ENCODE measurements around the gene DCUN1D3. TPM values are rescaled to one million over a fixed set of nuclear protein-coding genes. Genes with fewer than 3 reads are reported as not detected.
A peak's percentile ranks its signal among the peaks of the same experiment; 100 is the strongest.

Gene DCUN1D3
- total and polyA plus RNA-seq, 2 donors (not counting 1 experiment from before 2014, with no cell fraction given), result 20.4 to 42.8 TPM

DNA sequence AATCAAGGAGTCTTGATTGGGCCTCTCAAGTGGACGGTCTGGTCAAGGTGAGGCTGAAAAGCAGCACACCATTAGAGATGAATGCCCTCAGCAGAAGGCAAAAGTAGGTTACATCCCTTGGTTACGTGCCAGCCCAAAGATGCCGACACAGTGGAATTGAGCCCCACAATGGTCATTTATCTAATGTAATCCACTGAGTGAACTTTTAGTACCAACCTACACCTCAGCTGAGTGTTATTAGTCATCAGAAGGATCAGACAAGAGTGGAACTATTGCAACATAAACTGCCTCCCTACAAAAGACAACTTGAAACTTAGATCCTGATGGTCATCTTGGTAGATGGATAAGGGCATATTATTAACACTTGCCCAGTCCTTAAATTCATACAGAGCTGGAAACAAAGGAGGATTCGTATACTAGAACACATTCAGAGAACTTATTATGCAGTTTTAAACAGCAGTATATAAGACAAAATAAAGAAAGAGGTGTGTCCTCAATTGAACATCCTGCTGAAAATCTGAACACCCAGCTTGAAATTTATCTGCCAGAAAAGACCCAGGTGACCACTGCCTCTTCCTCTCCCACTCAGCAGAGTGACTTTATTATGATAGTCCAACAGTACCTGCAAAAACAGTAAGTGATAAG is 2.8 kb downstream of the DCUN1D3 start:
- Histone ChIP-seq H3K4me1 (ENCODE audit: control insufficient read depth, extremely low read depth, insufficient read depth, low read length) (peaks cover 13% of the 10 kb centered on the region), H2AFZ (ENCODE audit: low read length) (no peak overlapping the region), H3K36me3 (ENCODE audit: control insufficient read depth, insufficient read depth, low read length) (peaks cover 2% of the 10 kb centered on the region), H4K20me1 (ENCODE audit: control insufficient read depth, extremely low read depth, insufficient read depth, low read length) (no peaks in the 10 kb centered on the region), H3K4me2 (ENCODE audit: extremely low read depth, insufficient read depth, low read length) (peak overlapping the region; percentile 95), H3K9ac (ENCODE audit: insufficient read depth, low read length) (no peak overlapping the region), H3K9me3 (ENCODE audit: control insufficient read depth, insufficient read depth, low read depth, low read length) (no peaks in the 10 kb centered on the region), H3K27me3 (ENCODE audit: control insufficient read depth, insufficient read depth, low read length) (no peaks in the 10 kb centered on the region), H3K4me3 (replicated peaks in 1 of 4; ENCODE audit: control extremely low read depth in 1 of 4, insufficient read depth in 1 of 4, low read depth in 3 of 4, low read length in 4 of 4) (peak overlapping the region in 2 of 4 experiments; percentile 84 to 97), H3K79me2 (ENCODE audit: control insufficient read depth, insufficient read depth, low read length) (peaks cover 88% of the 10 kb centered on the region), H3K27ac (ENCODE audit: insufficient read depth, low read length) (peak overlapping the region; percentile 97)
- TF ChIP-seq EZH2 (IDR thresholded peaks at IDR 0.05; ENCODE audit: low read length, missing control alignments), result no peak
- TF ChIP-seq, protein P1, sequence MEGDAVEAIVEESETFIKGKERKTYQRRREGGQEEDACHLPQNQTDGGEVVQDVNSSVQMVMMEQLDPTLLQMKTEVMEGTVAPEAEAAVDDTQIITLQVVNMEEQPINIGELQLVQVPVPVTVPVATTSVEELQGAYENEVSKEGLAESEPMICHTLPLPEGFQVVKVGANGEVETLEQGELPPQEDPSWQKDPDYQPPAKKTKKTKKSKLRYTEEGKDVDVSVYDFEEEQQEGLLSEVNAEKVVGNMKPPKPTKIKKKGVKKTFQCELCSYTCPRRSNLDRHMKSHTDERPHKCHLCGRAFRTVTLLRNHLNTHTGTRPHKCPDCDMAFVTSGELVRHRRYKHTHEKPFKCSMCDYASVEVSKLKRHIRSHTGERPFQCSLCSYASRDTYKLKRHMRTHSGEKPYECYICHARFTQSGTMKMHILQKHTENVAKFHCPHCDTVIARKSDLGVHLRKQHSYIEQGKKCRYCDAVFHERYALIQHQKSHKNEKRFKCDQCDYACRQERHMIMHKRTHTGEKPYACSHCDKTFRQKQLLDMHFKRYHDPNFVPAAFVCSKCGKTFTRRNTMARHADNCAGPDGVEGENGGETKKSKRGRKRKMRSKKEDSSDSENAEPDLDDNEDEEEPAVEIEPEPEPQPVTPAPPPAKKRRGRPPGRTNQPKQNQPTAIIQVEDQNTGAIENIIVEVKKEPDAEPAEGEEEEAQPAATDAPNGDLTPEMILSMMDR (conservative IDR thresholded peaks at IDR 0.05 in 1 of 2, IDR thresholded peaks at IDR 0.05 in 1 of 2; ENCODE audit: low read depth in 1 of 2, low read length in 2 of 2), result no peak
- DNase-seq (ENCODE audit: low read depth in 2 of 2), result peak; percentile 63 to 76

DNA sequence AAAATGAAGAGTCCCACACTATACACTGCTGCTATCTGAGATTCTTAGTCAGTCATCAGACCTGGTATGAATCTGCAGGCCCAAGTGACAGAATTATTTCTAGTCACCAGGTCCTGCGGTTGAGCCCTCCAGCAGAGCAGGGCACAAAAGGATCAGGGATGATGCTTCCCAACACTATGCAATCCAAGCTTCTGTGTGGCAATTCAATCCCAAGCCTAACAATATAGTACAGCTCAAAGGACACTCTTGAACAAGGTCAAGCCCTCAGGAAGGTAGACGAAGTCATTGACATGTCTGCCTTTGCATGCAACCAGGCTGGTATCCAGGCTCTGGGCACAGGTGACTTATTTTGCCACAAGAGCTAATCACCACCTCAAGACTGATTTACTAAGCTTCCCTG is 5.8 kb downstream of the DCUN1D3 start:
- DNase-seq (ENCODE audit: low read depth in 2 of 2), result no peak
- no peak for TF ChIP-seq EZH2 (IDR thresholded peaks at IDR 0.05; ENCODE audit: low read length, missing control alignments)
- TF ChIP-seq, protein P1 (conservative IDR thresholded peaks at IDR 0.05 in 1 of 2, IDR thresholded peaks at IDR 0.05 in 1 of 2; ENCODE audit: low read depth in 1 of 2, low read length in 2 of 2), result no peak
- Histone ChIP-seq H4K20me1 (ENCODE audit: control insufficient read depth, extremely low read depth, insufficient read depth, low read length) (no peaks in the 10 kb centered on the region), H2AFZ (ENCODE audit: low read length) (no peak overlapping the region), H3K9ac (ENCODE audit: insufficient read depth, low read length) (no peak overlapping the region), H3K27ac (ENCODE audit: insufficient read depth, low read length) (no peak overlapping the region), H3K9me3 (ENCODE audit: control insufficient read depth, insufficient read depth, low read depth, low read length) (no peaks in the 10 kb centered on the region), H3K4me3 (replicated peaks in 1 of 4; ENCODE audit: control extremely low read depth in 1 of 4, insufficient read depth in 1 of 4, low read depth in 3 of 4, low read length in 4 of 4) (no peak overlapping the region), H3K27me3 (ENCODE audit: control insufficient read depth, insufficient read depth, low read length) (no peaks in the 10 kb centered on the region), H3K79me2 (ENCODE audit: control insufficient read depth, insufficient read depth, low read length) (peaks cover 91% of the 10 kb centered on the region), H3K4me2 (ENCODE audit: extremely low read depth, insufficient read depth, low read length) (no peak overlapping the region), H3K36me3 (ENCODE audit: control insufficient read depth, insufficient read depth, low read length) (peaks cover 4% of the 10 kb centered on the region), H3K4me1 (ENCODE audit: control insufficient read depth, extremely low read depth, insufficient read depth, low read length) (peaks cover 11% of the 10 kb centered on the region)

DNA sequence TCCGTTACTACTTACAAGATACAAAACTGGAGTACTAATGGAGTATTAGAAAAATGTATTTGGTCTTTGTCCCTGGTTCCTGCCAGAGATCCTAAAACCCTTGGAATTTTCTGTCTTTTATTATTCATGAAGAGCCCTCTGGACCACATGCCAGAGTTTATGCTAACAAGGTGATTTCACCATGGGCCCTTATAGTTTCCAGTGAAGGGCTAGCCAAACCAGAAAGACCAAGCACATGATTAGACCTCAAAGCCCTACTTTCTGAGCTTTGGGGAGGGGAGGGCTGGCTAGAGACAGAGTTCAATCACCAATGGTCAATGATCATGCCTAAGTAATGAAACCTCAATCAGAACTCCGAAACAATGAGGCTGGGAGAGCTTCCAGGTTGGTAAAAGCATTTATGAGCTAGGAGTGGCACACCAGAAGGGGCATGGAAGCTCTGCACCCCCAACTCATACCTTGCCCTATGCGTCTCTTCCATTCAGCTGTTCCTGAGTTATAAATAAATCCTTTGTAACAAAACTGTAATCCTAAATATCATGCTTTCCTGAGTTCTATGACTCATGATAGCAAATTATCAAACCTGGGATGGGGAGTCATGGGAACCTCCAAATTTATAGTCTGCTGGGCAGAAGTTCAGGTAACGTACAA is 10.4 kb downstream of the DCUN1D3 start:
- no peak overlapping the region for H3K27ac ChIP-seq (ENCODE audit: insufficient read depth, low read length)
- no peaks in the 10 kb centered on the region for H3K4me1 ChIP-seq (ENCODE audit: control insufficient read depth, extremely low read depth, insufficient read depth, low read length)
- H3K27me3 ChIP-seq (ENCODE audit: control insufficient read depth, insufficient read depth, low read length), result no peaks in the 10 kb centered on the region
- no peak for TF ChIP-seq EZH2 (IDR thresholded peaks at IDR 0.05; ENCODE audit: low read length, missing control alignments)
- TF ChIP-seq, protein P1 (conservative IDR thresholded peaks at IDR 0.05 in 1 of 2, IDR thresholded peaks at IDR 0.05 in 1 of 2; ENCODE audit: low read depth in 1 of 2, low read length in 2 of 2), result no peak
- H4K20me1 ChIP-seq (ENCODE audit: control insufficient read depth, extremely low read depth, insufficient read depth, low read length), result no peaks in the 10 kb centered on the region
- peaks cover 2% of the 10 kb centered on the region for H3K36me3 ChIP-seq (ENCODE audit: control insufficient read depth, insufficient read depth, low read length)
- no peak overlapping the region for H3K9ac ChIP-seq (ENCODE audit: insufficient read depth, low read length)
- no peak overlapping the region for H3K4me2 ChIP-seq (ENCODE audit: extremely low read depth, insufficient read depth, low read length)
- no peak overlapping the region for H3K4me3 ChIP-seq (replicated peaks in 1 of 4; ENCODE audit: control extremely low read depth in 1 of 4, insufficient read depth in 1 of 4, low read depth in 3 of 4, low read length in 4 of 4)
- H2AFZ ChIP-seq (ENCODE audit: low read length), result no peak overlapping the region
- DNase-seq (ENCODE audit: low read depth in 2 of 2), result no peak
- peaks cover 75% of the 10 kb centered on the region for H3K79me2 ChIP-seq (ENCODE audit: control insufficient read depth, insufficient read depth, low read length)
- no peaks in the 10 kb centered on the region for H3K9me3 ChIP-seq (ENCODE audit: control insufficient read depth, insufficient read depth, low read depth, low read length)

Data from fibroblast of lung (primary cell).